Gastrocnemius medialis (tissue), 4 donors: ENCODE results near the gene ZNF737. TPM values are rescaled to one million over a fixed set of nuclear protein-coding genes. Genes with fewer than 3 reads are reported as not detected.

ENCODE experiments used
- ATAC-seq, 2 donors: fragments of 150-250 bp; one replicate each; pipeline ENCODE4 v1.9.1; 2016
- DNase-seq, 2 donors: peaks; one replicate each; pipeline ENCODE4 v3.0.0-alpha.2; 2019
- H3K27ac ChIP-seq, 4 donors: fragments of 200-600 bp; sonication (generic); 1 replicate in 1 of 4; 2 replicates in 3 of 4; pipeline ENCODE4 v1.5.1; 2016 to 2018; ENCODE audit warnings: mild to moderate bottlenecking in 2 of 4, moderate library complexity in 1 of 4
- H3K27me3 ChIP-seq, 3 donors: fragments of 200-600 bp; sonication (generic) in 2 of 3; 1 replicate in 1 of 3; 2 replicates in 2 of 3; pipeline versions ENCODE4 v1.5.1 to v1.6.0; 2016 to 2019; ENCODE audit warnings: mild to moderate bottlenecking in 1 of 3, moderate library complexity in 1 of 3
- H3K36me3 ChIP-seq, 2 donors: fragments of 200-600 bp; sonication (generic) in 1 of 2; one replicate each; pipeline ENCODE4 v1.5.1; 2017 to 2018
- H3K4me1 ChIP-seq, 2 donors: fragments of 200-600 bp; sonication (generic) in 1 of 2; one replicate each; pipeline ENCODE4 v1.5.1; 2016 to 2017; ENCODE audit warnings: mild to moderate bottlenecking in 2 of 2
- H3K4me3 ChIP-seq, 4 donors: fragments of 200-600 bp; sonication (generic) in 3 of 4; 1 replicate in 1 of 4; 2 replicates in 3 of 4; pipeline ENCODE4 v1.5.1; 2016 to 2019; ENCODE audit warnings: mild to moderate bottlenecking in 2 of 4
- H3K9me3 ChIP-seq, 3 donors: fragments of 200-600 bp; sonication (generic) in 2 of 3; 1 replicate in 1 of 3; 2 replicates in 2 of 3; pipeline ENCODE4 v1.5.1; 2016 to 2019
- CTCF ChIP-seq, 5 experiments: fragments of 450-650 bp in 3 of 5; fragments of 200-600 bp in 2 of 5; sonication (generic) in 2 of 5; IDR thresholded peaks in 4 of 5; conservative IDR thresholded peaks in 1 of 5; 1 replicate in 4 of 5; 2 replicates in 1 of 5; pipeline ENCODE4 v1.5.1; 2016 to 2019; ENCODE audit warnings: antibody characterized with exemption in 5 of 5, mild to moderate bottlenecking in 3 of 5, moderate library complexity in 3 of 5
- POLR2A ChIP-seq, 2 donors: fragments of 450-650 bp; IDR thresholded peaks; one replicate each; pipeline ENCODE4 v1.6.1; 2017; ENCODE audit warnings: antibody characterized with exemption in 2 of 2, mild to moderate bottlenecking in 2 of 2, moderate library complexity in 2 of 2
- in situ Hi-C, 4 donors: fragments of 200-750 bp; cut with MboI; loops; one replicate each; pipeline versions ENCODE4 v1.15.0 to v1.8.0; 2017; ENCODE audit warnings: low sequenced_read_pairs in 4 of 4
- intact Hi-C: fragments of 100-400 bp; cut with DNase I; formaldehyde crosslinking; loops from one replicate; pipeline ENCODE4 v1.15.1; 2023; ENCODE audit warnings: low total_unique reads
- total RNA-seq, 4 donors: library from RNA; depleted of rRNA; stranded (reverse); fragments of >200 nt; gene quantifications; one replicate each; pipeline versions ENCODE4 v1.1.0 to v1.2.3, GENCODE V29; 2016

The ZNF737 gene
- total RNA-seq, 4 donors from 2014 or later, result 0.95 to 5.4 (median 2.2) TPM

DNA sequence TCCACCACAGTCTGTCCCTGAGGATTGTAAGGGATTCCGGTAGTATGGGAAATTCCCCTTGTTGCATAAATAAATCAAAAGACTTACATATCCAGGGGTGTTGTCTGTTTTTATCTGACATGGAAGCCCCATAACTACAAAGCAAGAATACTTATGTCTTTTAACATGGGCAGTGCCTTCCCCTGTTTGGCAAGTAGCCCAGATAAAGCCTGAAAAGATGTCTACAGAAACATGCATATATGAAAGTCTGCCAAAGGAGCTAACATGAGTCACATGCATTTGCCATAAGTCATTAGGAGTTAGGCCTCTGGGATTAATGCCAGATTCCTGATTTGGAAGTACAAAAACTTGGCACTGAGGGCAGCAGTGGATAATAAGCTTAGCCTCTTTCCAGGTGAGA is 62.1 kb downstream of the ZNF737 start:
- TF ChIP-seq CTCF (IDR thresholded peaks at IDR 0.05 in 4 of 5, conservative IDR thresholded peaks at IDR 0.05 in 1 of 5) (no peak), POLR2A (IDR thresholded peaks at IDR 0.05) (no peak)
- in situ Hi-C loops, result no loop called here
- H3K4me1 ChIP-seq, result no peaks in the 10 kb centered on the region
- H3K27ac ChIP-seq, result no peak overlapping the region
- H3K27me3 ChIP-seq, result no peaks in the 10 kb centered on the region
- no peaks in the 10 kb centered on the region for H3K36me3 ChIP-seq
- no peak for DNase-seq
- intact Hi-C loops, result no loop called here
- no peak for ATAC-seq
- no peak overlapping the region for H3K4me3 ChIP-seq
- no peaks in the 10 kb centered on the region for H3K9me3 ChIP-seq

Other genes with a start within 250 kb of the ZNF737 start
- gene ZNF626, start 95.8 kb upstream of the ZNF737 start, total RNA-seq, result 10 to 100 TPM in 3 of 4 donors, 1 to 10 TPM in 1; 4.9 to 19.4 (median 14.2) TPM
- gene ZNF66, start 210.5 kb upstream of the ZNF737 start, total RNA-seq, result 1 to 10 TPM in 2 of 4 donors, under 1 TPM in 1, not detected in 1; 0.82 to 2.1 (median 1.6) TPM